GM23248 (cell line): Measurements from ENCODE around the gene ZFYVE19.

Experiments used
- EZH2 ChIP-seq: fragments of 200-600 bp; sonication (generic); IDR thresholded peaks from 2 replicates; pipeline ENCODE4 v1.6.1; 2018; ENCODE audit warnings: antibody characterized with exemption, mild to moderate bottlenecking; ENCODE audit not compliant: insufficient read depth, poor library complexity, severe bottlenecking
- EZH2phosphoT487 ChIP-seq: fragments of 200-600 bp; sonication (generic); IDR thresholded peaks from 2 replicates; pipeline ENCODE4 v1.6.1; 2018; ENCODE audit warnings: antibody characterized with exemption, moderate library complexity, mild to moderate bottlenecking, low read depth; ENCODE audit not compliant: insufficient read depth

DNA sequence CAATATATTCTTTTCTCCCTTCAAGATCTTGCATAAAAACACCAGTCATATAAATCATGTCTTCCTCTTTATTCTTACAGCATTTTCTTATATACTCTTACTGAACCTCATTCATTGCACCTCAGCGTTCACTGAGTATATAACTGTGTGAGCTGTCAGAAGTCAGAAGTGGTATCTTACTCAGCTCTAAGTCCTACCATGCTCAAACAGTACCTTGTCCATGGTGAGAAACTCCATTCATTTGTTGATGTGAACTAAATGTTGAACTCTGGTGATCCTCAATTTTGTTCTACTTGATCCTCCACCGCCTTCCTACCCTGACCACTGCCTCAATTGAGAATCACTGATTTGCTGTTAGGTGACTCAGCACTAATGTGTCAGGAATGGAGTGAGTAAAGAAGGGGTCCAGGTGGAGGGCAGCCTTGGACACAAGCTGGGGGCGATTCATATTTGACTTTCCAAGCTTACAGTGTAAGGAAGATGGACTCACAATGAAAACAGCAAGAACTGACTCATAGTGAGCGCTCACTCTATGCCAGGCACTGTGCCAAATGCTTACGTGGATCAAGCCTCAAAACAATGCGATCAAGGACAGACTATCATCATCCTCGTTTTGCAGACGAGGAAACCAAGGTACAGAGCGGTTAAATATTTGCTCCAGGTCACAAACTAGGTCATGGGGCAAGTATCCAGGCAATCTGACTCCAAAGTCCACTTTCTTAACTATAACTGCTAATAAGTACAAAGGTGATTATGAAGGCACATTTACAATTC is 13.5 kb upstream of the ZFYVE19 start:
- TF ChIP-seq EZH2, result no peak
- TF ChIP-seq EZH2phosphoT487, result no peak
